RWPE1 (cell line): Measurements from ENCODE around the gene C6orf163.

ENCODE experiments used
- CTCF ChIA-PET: fragments of 350-600 bp; sonication (Branson Sonifier 250); formaldehyde crosslinking; extraction: SDS; loops from one replicate; lab custom pipeline; 2021; lab: Yijun Ruan, JAX
- POLR2A ChIA-PET: fragments of 400-600 bp; formaldehyde crosslinking; extraction: SDS; loops from one replicate; lab custom pipeline; 2020; ENCODE audit warnings: antibody characterized with exemption; ENCODE audit not compliant: low non-redundant PET; lab: Yijun Ruan, JAX
- DNase-seq: peaks from one replicate; pipeline ENCODE4 v3.0.0; 2012; ENCODE audit warnings: low spot score
- H3K27ac ChIP-seq: fragments of 450-650 bp; 2 replicates; pipeline ENCODE4 v1.5.1; 2017
- CTCF ChIP-seq: fragments of 450-650 bp; conservative IDR thresholded peaks from 2 replicates; pipeline ENCODE4 v1.5.1; 2017; ENCODE audit warnings: low read depth, mild to moderate bottlenecking

C6orf163 gene

DNA sequence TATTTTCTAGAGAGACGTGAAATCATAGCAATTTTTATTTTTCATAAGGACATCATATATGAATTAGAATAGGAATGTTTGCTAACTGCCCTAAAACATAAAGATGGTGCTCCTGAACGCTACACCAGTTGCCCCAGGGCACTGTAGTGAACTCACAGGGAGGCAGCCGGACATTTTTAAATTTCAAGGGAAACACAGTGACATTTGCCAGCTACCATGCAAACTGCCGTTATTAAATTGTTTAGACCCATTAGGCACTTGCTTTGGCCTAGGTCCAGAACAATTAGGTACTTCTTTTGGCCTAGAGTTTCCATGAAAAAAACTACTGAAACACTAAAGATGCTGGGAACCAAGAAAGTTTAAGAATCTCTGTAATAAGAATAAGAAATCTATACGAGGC lies 38.2 kb downstream of the C6orf163 start:
- no peak for TF ChIP-seq CTCF
- H3K27ac ChIP-seq = no peak overlapping the region
- CTCF ChIA-PET = interaction anchor here (0.8 kb wide), 1 partner anchor 316 kb away, joined by 5 read pairs; no protein-coding TSS in a partner anchor
- POLR2A ChIA-PET = no interaction called here
- no peak for DNase-seq

GRCh38 chr6:87384038-87384437 lies 39.4 kb downstream of the C6orf163 start:
- H3K27ac ChIP-seq = no peak overlapping the region
- no peak for TF ChIP-seq CTCF
- no peak for DNase-seq
- POLR2A ChIA-PET = no interaction called here
- CTCF ChIA-PET = no interaction called here

GRCh38 chr6:87384449-87384848 lies 39.8 kb downstream of the C6orf163 start:
- no peak for TF ChIP-seq CTCF
- no peak overlapping the region for H3K27ac ChIP-seq
- DNase-seq = no peak
- CTCF ChIA-PET = no interaction called here
- POLR2A ChIA-PET = no interaction called here

GRCh38 chr6:87391334-87391733 lies 46.7 kb downstream of the C6orf163 start:
- ChIA-PET POLR2A (no interaction called here), CTCF (interaction anchor here (0.6 kb wide), 1 partner anchor 246 kb away, joined by 4 read pairs; no protein-coding TSS in a partner anchor)
- peak; percentile 36 for DNase-seq
- H3K27ac ChIP-seq = no peak overlapping the region
- TF ChIP-seq CTCF = peak; percentile 26; the same call in 1 of the 2 replicates

DNA sequence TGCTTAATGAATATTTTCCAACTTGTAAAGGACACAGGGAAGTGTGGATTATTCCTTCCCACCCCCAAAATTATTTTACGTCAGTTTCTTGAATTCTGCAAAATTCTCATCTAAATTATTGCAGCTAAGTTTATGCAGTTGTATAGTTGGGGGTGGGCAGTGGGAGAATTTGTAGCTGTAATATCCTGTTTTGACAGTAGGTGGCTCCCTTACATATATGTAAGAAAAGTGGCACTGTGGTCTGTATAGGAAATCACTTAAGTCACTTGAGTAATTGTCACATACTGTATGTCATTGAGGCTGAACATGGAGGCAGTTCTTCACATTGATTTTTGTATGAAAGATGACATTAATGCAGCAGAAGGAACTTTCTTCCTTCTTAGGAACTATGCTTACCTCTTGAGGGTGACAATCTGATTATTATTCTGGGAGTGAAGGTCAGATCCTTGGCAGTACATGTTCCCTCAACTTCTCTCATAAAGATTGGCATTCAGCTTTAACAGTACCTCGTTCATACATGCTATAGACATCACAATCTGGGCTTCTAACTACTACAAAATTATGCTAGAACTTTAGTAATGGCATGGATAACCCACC lies 48.5 kb downstream of the C6orf163 start:
- POLR2A ChIA-PET = no interaction called here

GRCh38 chr6:87395431-87395830 lies 50.8 kb downstream of the C6orf163 start:
- ChIA-PET CTCF (no interaction called here), POLR2A (no interaction called here)
- H3K27ac ChIP-seq = no peak overlapping the region
- no peak for DNase-seq
- TF ChIP-seq CTCF = no peak

More for the DNA sequence above, 48.5 kb downstream of the C6orf163 start:
- peak; percentile 80 for TF ChIP-seq CTCF
- CTCF ChIA-PET = interaction anchor here (0.5 to 1.3 kb wide), 14 partner anchors 8 to 834 kb away, joined by 3 to 6 read pairs (median 4); no protein-coding TSS in a partner anchor
- H3K27ac ChIP-seq = no peak overlapping the region
- DNase-seq = peak; percentile 49
